RWPE2 (cell line): ENCODE measurements around the gene DNAH3.
"Not testable (repeated sequence)": the region's sequence is repeated elsewhere in the genome, so short reads cannot be mapped to it uniquely, and the experiment has no call there.

Source experiments
- ATAC-seq: fragments of 200-7000 bp; cut with Tn5 transposase; 3 replicates; pipeline ENCODE4 v1.9.1; 2021; ENCODE audit warnings: low read depth
- DNase-seq: peaks from one replicate; pipeline ENCODE4 v3.0.0-alpha.2; 2020; ENCODE audit warnings: low spot score
- H3K27ac ChIP-seq: fragments of 450-650 bp; 2 replicates; pipeline ENCODE4 v1.5.1; 2017; ENCODE audit warnings: mild to moderate bottlenecking; ENCODE audit not compliant: poor library complexity, severe bottlenecking
- H3K27me3 ChIP-seq: fragments of 250-450 bp; sonication (Bioruptor Pico); 2 replicates; pipeline ENCODE4 v1.5.1; 2021; ENCODE audit warnings: mild to moderate bottlenecking, moderate library complexity; ENCODE audit not compliant: insufficient read depth, poor library complexity, severe bottlenecking
- H3K36me3 ChIP-seq: fragments of 250-450 bp; sonication (Bioruptor Pico); 2 replicates; pipeline ENCODE4 v1.5.1; 2020; ENCODE audit warnings: low read depth, mild to moderate bottlenecking, moderate library complexity
- H3K4me1 ChIP-seq: fragments of 250-450 bp; sonication (Bioruptor Pico); 2 replicates; pipeline ENCODE4 v1.5.1; 2021; ENCODE audit warnings: mild to moderate bottlenecking, moderate library complexity; ENCODE audit not compliant: insufficient read depth, poor library complexity, severe bottlenecking
- H3K4me3 ChIP-seq: fragments of 250-450 bp; sonication (Bioruptor Pico); 2 replicates; pipeline ENCODE4 v1.5.1; 2021; ENCODE audit warnings: mild to moderate bottlenecking, moderate library complexity; ENCODE audit not compliant: severe bottlenecking
- H3K9me3 ChIP-seq: fragments of 250-450 bp; sonication (Bioruptor Pico); 2 replicates; pipeline ENCODE4 v1.5.1; 2021; ENCODE audit warnings: mild to moderate bottlenecking, moderate library complexity; ENCODE audit not compliant: severe bottlenecking
- TF ChIP-seq, protein P1 (sequence below): fragments of 450-650 bp; IDR thresholded peaks from one replicate; pipeline ENCODE4 v1.5.1; 2017; ENCODE audit warnings: mild to moderate bottlenecking, moderate library complexity; ENCODE audit not compliant: poor library complexity, severe bottlenecking

The DNAH3 gene

GRCh38 chr16:21103941-21104860 lies 46.4 kb downstream of the DNAH3 start:
- TF ChIP-seq, protein P1, sequence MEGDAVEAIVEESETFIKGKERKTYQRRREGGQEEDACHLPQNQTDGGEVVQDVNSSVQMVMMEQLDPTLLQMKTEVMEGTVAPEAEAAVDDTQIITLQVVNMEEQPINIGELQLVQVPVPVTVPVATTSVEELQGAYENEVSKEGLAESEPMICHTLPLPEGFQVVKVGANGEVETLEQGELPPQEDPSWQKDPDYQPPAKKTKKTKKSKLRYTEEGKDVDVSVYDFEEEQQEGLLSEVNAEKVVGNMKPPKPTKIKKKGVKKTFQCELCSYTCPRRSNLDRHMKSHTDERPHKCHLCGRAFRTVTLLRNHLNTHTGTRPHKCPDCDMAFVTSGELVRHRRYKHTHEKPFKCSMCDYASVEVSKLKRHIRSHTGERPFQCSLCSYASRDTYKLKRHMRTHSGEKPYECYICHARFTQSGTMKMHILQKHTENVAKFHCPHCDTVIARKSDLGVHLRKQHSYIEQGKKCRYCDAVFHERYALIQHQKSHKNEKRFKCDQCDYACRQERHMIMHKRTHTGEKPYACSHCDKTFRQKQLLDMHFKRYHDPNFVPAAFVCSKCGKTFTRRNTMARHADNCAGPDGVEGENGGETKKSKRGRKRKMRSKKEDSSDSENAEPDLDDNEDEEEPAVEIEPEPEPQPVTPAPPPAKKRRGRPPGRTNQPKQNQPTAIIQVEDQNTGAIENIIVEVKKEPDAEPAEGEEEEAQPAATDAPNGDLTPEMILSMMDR, result no peak
- no peak for DNase-seq
- Histone ChIP-seq H3K36me3 (no peaks in the 10 kb centered on the region), H3K27me3 (no peaks in the 10 kb centered on the region), H3K27ac (no peak overlapping the region), H3K4me1 (no peaks in the 10 kb centered on the region), H3K9me3 (no peaks in the 10 kb centered on the region), H3K4me3 (no peak overlapping the region)
- no peak for ATAC-seq

GRCh38 chr16:21101631-21102420 lies 48.8 kb downstream of the DNAH3 start:
- no peak overlapping the region for H3K27ac ChIP-seq
- no peaks in the 10 kb centered on the region for H3K27me3 ChIP-seq
- no peaks in the 10 kb centered on the region for H3K4me1 ChIP-seq
- H3K36me3 ChIP-seq, result no peaks in the 10 kb centered on the region
- DNase-seq, result no peak
- H3K4me3 ChIP-seq, result no peak overlapping the region
- no peaks in the 10 kb centered on the region for H3K9me3 ChIP-seq
- TF ChIP-seq, protein P1, result peak; percentile 54
- peak; percentile 63; the same call in 2 of the 3 replicates for ATAC-seq

DNA sequence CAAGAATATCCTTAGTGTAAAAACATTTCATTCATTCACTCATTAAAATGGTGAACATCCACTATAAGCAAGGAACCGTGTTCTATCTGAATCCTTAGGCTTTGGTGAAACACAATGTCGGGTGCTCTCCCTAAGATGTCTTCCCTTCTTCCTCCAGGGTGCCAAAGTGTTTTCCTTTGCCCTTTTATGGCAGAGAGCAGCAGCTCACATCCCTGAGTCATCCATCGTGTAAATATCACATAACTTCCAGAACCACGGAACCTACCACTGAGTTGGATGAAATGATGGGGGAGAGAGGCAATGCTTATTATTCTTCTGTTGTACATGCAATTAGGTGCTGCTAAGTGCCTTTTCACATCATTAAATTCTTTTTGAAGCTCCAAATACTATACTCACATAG lies 50.2 kb downstream of the DNAH3 start:
- Histone ChIP-seq H3K36me3 (no peaks in the 10 kb centered on the region), H3K9me3 (no peaks in the 10 kb centered on the region), H3K4me1 (no peaks in the 10 kb centered on the region), H3K27me3 (no peaks in the 10 kb centered on the region), H3K27ac (no peak overlapping the region), H3K4me3 (no peak overlapping the region)
- DNase-seq (no peak), ATAC-seq (peak; percentile 67; the same call in 2 of the 3 replicates)
- TF ChIP-seq, protein P1, result no peak

- H3K4me3 ChIP-seq, result no peak overlapping the region
- DNase-seq (no peak), ATAC-seq (no peak; the same call in 2 of the 3 replicates)
- H3K4me1 ChIP-seq, result no peaks in the 10 kb centered on the region
- H3K27me3 ChIP-seq, result no peaks in the 10 kb centered on the region
- no peak overlapping the region for H3K27ac ChIP-seq
- TF ChIP-seq, protein P1, result no peak
- H3K36me3 ChIP-seq, result no peaks in the 10 kb centered on the region
- H3K9me3 ChIP-seq, result no peaks in the 10 kb centered on the region
Observed at GRCh38 chr16:21097151-21097550, 53.5 kb downstream of the DNAH3 start.

- not testable (repeated sequence) for H3K36me3 ChIP-seq, H3K4me1 ChIP-seq, H3K9me3 ChIP-seq, DNase-seq, H3K4me3 ChIP-seq, H3K27ac ChIP-seq, H3K27me3 ChIP-seq, ATAC-seq
Observed at GRCh38 chr16:21094719-21095118, 55.9 kb downstream of the DNAH3 start.
